ENCODE data around the gene BLMH. TPM values are rescaled to one million over a fixed set of nuclear protein-coding genes. Genes with fewer than 3 reads are reported as not detected.

Gene BLMH
- total and polyA plus RNA-seq, 10 of the 15 experiments (the other 5 are each of a cell fraction or from before 2014, with no cell fraction given), result 16.1 to 63.9 (median 54.0) TPM

DNA sequence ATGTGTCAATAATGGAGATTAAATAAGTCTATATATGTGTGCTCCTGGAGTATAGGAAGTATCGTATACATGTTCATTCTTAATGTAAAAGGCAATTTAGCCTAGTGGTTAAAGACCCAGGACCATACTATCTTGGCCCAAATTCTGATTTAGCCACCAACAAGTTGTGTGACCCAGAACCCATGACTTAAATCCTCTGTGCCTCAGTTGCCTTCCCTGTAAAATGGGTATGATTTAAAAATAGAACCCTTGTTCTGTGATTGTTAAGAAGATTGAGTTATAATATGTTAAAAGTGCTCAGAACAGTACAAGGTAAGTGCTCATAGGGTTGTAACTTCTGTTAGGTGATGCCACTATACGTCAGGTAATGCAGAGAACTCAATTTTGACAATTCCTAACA, 18.8 kb upstream of the BLMH start (continued):
- TF ChIP-seq GATAD2B (conservative IDR thresholded peaks at IDR 0.05; ENCODE audit: low read depth) (no peak), SP1 (IDR thresholded peaks at IDR 0.05; ENCODE audit: low read depth, low read length) (no peak), POLR2AphosphoS5 (IDR thresholded peaks at IDR 0.05; ENCODE audit: low read length) (no peak)

DNA sequence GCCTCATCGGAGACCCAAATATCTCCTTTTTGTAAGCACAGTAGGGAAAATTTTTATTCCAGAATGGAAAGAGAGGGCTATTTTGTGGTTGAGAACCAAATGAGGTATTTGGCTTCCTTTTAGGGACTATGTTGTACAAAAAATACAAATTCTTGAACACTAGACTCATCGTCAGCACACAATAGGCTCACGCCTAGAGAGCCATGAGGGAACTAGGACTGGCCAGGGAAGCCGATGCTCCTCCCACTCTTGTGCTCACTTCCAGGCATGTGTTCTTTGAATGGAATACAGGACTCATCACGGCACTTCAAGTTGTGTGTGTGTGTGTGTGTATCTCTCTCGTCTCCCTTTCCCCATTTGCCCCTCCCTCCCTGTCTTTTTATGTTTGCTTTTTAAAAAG, 17.8 kb upstream of the BLMH start:
- no peak overlapping the region for H3K4me3 ChIP-seq
- ChIA-PET RAD21 (ENCODE audit: unreplicated experiment) (no interaction called here), SMC1A (ENCODE audit: uncharacterized antibody, unreplicated experiment) (no interaction called here), POLR2A (no interaction called here), CTCF (interaction anchor here (1.2 kb wide), 1 partner anchor 27 kb away, joined by 4 read pairs; no protein-coding TSS in a partner anchor)
- no peaks in the 10 kb centered on the region for H3K4me1 ChIP-seq (ENCODE audit: control insufficient read depth, insufficient read depth, low read length)
- FAIRE-seq (no peak), ATAC-seq (no peak), DNase-seq (ENCODE audit: low read depth, low spot score) (no peak)
- H3K36me3 ChIP-seq (ENCODE audit: control insufficient read depth in 2 of 2, insufficient read depth in 2 of 2, low read length in 1 of 2), result no peaks in the 10 kb centered on the region
- no peak overlapping the region for H2AFZ ChIP-seq (ENCODE audit: control insufficient read depth, low read depth, low read length)
- 74% methylated on average over 6 of the region's 6 CpGs for WGBS (ENCODE audit: insufficient coverage, insufficient replicate concordance, low lambda C conversion rate, missing lambda C conversion rate)
- no peak overlapping the region for H3K27ac ChIP-seq (ENCODE audit: control insufficient read depth, insufficient read depth)
- no peaks in the 10 kb centered on the region for H3K9me3 ChIP-seq (replicated peaks; ENCODE audit: control insufficient read depth, insufficient read depth, low read length)
- no TSS peak for BruUV-seq (replicated peaks)
- intact Hi-C loops (cut with micrococcal nuclease; ENCODE audit: unreplicated experiment) (no loop called here), in situ Hi-C loops (cut with MboI) (no loop called here)
- H4K20me1 ChIP-seq (ENCODE audit: control insufficient read depth, insufficient read depth), result no peaks in the 10 kb centered on the region
- no peak overlapping the region for H3K9ac ChIP-seq (ENCODE audit: control insufficient read depth, insufficient read depth, low read length)
- TF ChIP-seq BHLHE40 (IDR thresholded peaks at IDR 0.05; ENCODE audit: borderline replicate concordance in 1 of 2, low read depth in 2 of 2, low read length in 1 of 2) (no peak), SP1 (IDR thresholded peaks at IDR 0.05; ENCODE audit: low read depth, low read length) (no peak), TBL1XR1 (IDR thresholded peaks at IDR 0.05; ENCODE audit: low read depth, low read length) (no peak), BRCA1 (IDR thresholded peaks at IDR 0.05; ENCODE audit: low read depth, low read length) (no peak), ZNF217 (IDR thresholded peaks at IDR 0.05) (no peak), STAT3 (IDR thresholded peaks at IDR 0.05; ENCODE audit: low read depth, low read length) (no peak), SUPT20H (IDR thresholded peaks at IDR 0.05; ENCODE audit: borderline replicate concordance, control insufficient read depth, low read depth, low read length) (no peak), JUND (IDR thresholded peaks at IDR 0.05; ENCODE audit: low read depth, low read length) (no peak), IKZF1 (conservative IDR thresholded peaks at IDR 0.05) (no peak), POLR2AphosphoS2 (IDR thresholded peaks at IDR 0.05; ENCODE audit: low read depth, low read length) (no peak), NRF1 (conservative IDR thresholded peaks at IDR 0.05; ENCODE audit: low read depth, low read length) (no peak), YY1 (IDR thresholded peaks at IDR 0.05; ENCODE audit: low read depth, low read length) (no peak), MYC (IDR thresholded peaks at IDR 0.05; ENCODE audit: insufficient read depth, insufficient read length, insufficient replicate concordance, low read length, severe bottlenecking) (no peak), RUNX3 (IDR thresholded peaks at IDR 0.05; ENCODE audit: low read length) (no peak), SPI1 (IDR thresholded peaks at IDR 0.05; ENCODE audit: borderline replicate concordance, insufficient read depth, low read depth, low read length) (no peak), TCF12 (IDR thresholded peaks at IDR 0.05; ENCODE audit: low read depth, low read length) (no peak)
- TF ChIP-seq, protein P1, sequence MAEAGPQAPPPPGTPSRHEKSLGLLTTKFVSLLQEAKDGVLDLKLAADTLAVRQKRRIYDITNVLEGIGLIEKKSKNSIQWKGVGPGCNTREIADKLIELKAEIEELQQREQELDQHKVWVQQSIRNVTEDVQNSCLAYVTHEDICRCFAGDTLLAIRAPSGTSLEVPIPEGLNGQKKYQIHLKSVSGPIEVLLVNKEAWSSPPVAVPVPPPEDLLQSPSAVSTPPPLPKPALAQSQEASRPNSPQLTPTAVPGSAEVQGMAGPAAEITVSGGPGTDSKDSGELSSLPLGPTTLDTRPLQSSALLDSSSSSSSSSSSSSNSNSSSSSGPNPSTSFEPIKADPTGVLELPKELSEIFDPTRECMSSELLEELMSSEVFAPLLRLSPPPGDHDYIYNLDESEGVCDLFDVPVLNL (IDR thresholded peaks at IDR 0.05; ENCODE audit: low read depth, low read length), result no peak
- H3K27me3 ChIP-seq (replicated peaks in 1 of 2; ENCODE audit: control insufficient read depth in 2 of 2, insufficient read depth in 2 of 2, low read length in 1 of 2), result no peaks in the 10 kb centered on the region
- H3K4me2 ChIP-seq (ENCODE audit: control insufficient read depth, insufficient read depth), result no peak overlapping the region
- H3K79me2 ChIP-seq (ENCODE audit: control insufficient read depth, insufficient read depth, low read length), result no peaks in the 10 kb centered on the region

All from GM12878 (cell line).